ENCODE measurements around the gene IPPK.

- TF ChIP-seq CTCF (IDR thresholded peaks at IDR 0.05) (no peak), EP300 (IDR thresholded peaks at IDR 0.05) (no peak), POLR2AphosphoS5 (IDR thresholded peaks at IDR 0.05) (no peak)
Measured at GRCh38 chr9:92612292-92612691, 57.6 kb downstream of the IPPK start.

All from gastroesophageal sphincter (tissue), 3 donors.